Activated effector memory CD4-positive, alpha-beta T cell treated with anti-CD3 and anti-CD28 coated beads, Interleukin-2, amount 50 U/mL, for 16 hours (primary cell): ENCODE data around the gene TPCN2.
"Not testable (repeated sequence)": the region's sequence is repeated elsewhere in the genome, so short reads cannot be mapped to it uniquely, and the experiment has no call there.

Experiments used
- DNase-seq: peaks from one replicate; pipeline ENCODE4 v3.0.0-alpha.2; 2020

Gene TPCN2

GRCh38 chr11:69132301-69132670 lies 83.6 kb downstream of the TPCN2 start:
- DNase-seq = no peak

- DNase-seq = no peak
These were observed 84.5 kb downstream of the TPCN2 start for GRCh38 chr11:69133251-69133650.

- not testable (repeated sequence) for DNase-seq
These were observed 85.5 kb downstream of the TPCN2 start for GRCh38 chr11:69134182-69134581.

GRCh38 chr11:69134957-69135356 lies 86.2 kb downstream of the TPCN2 start:
- no peak for DNase-seq

GRCh38 chr11:69135420-69136363 lies 87.0 kb downstream of the TPCN2 start:
- no peak for DNase-seq

GRCh38 chr11:69136471-69136870 lies 87.7 kb downstream of the TPCN2 start:
- no peak for DNase-seq

GRCh38 chr11:69137151-69137844 lies 88.6 kb downstream of the TPCN2 start:
- no peak for DNase-seq

GRCh38 chr11:69138265-69138664 lies 89.5 kb downstream of the TPCN2 start:
- DNase-seq = no peak

GRCh38 chr11:69140161-69140560 lies 91.4 kb downstream of the TPCN2 start:
- DNase-seq = not testable (repeated sequence)

GRCh38 chr11:69140635-69141034 lies 91.9 kb downstream of the TPCN2 start:
- no peak for DNase-seq

GRCh38 chr11:69141742-69142141 lies 93.0 kb downstream of the TPCN2 start:
- DNase-seq = no peak

GRCh38 chr11:69142895-69143294 lies 94.2 kb downstream of the TPCN2 start:
- DNase-seq = no peak

GRCh38 chr11:69144316-69145049 lies 95.8 kb downstream of the TPCN2 start:
- DNase-seq = no peak

- DNase-seq = no peak
These were observed 96.3 kb downstream of the TPCN2 start for GRCh38 chr11:69145050-69145380.

- no peak for DNase-seq
These were observed 99.6 kb downstream of the TPCN2 start for GRCh38 chr11:69148377-69148762.

GRCh38 chr11:69148806-69149205 lies 100.1 kb downstream of the TPCN2 start:
- no peak for DNase-seq

- DNase-seq = not testable (repeated sequence)
These were observed 100.8 kb downstream of the TPCN2 start for GRCh38 chr11:69149338-69150045.

GRCh38 chr11:69150175-69150574 lies 101.4 kb downstream of the TPCN2 start:
- no peak for DNase-seq

GRCh38 chr11:69151836-69152235 lies 103.1 kb downstream of the TPCN2 start:
- DNase-seq = no peak

- DNase-seq = no peak
These were observed 104.1 kb downstream of the TPCN2 start for GRCh38 chr11:69152733-69153421.

- no peak for DNase-seq
These were observed 104.9 kb downstream of the TPCN2 start for GRCh38 chr11:69153661-69154060.

GRCh38 chr11:69154211-69154913 lies 105.6 kb downstream of the TPCN2 start:
- no peak for DNase-seq
